OCI-M1 (cell line): ENCODE data around the gene PAX6.

Source experiments
- DNase-seq: peaks from one replicate; lab custom pipeline; 2025; lab: John Stamatoyannopoulos, UW

Gene PAX6

GRCh38 chr11:31822175-31822926 is 11.2 kb upstream of the PAX6 start:
- no peak for DNase-seq

- DNase-seq: no peak
Observed at GRCh38 chr11:31821766-31822165, 10.6 kb upstream of the PAX6 start.

GRCh38 chr11:31821235-31821764 is 10.2 kb upstream of the PAX6 start:
- no peak for DNase-seq

- DNase-seq: peak; percentile 5
Observed at GRCh38 chr11:31820438-31820818, 9.3 kb upstream of the PAX6 start.

- no peak for DNase-seq
Observed at GRCh38 chr11:31819621-31820437, 8.7 kb upstream of the PAX6 start.

GRCh38 chr11:31818874-31819331 is 7.8 kb upstream of the PAX6 start:
- no peak for DNase-seq

- DNase-seq: no peak
Observed at GRCh38 chr11:31818425-31818755, 7.3 kb upstream of the PAX6 start.

- no peak for DNase-seq
Observed at GRCh38 chr11:31817621-31818424, 6.7 kb upstream of the PAX6 start.

- no peak for DNase-seq
Observed at GRCh38 chr11:31817054-31817620, 6.0 kb upstream of the PAX6 start.

GRCh38 chr11:31816468-31817053 is 5.4 kb upstream of the PAX6 start:
- DNase-seq: no peak

- peak; percentile 57 for DNase-seq
Observed at GRCh38 chr11:31815711-31816467, 4.8 kb upstream of the PAX6 start.

- no peak for DNase-seq
Observed at GRCh38 chr11:31814176-31814868, 3.2 kb upstream of the PAX6 start.

GRCh38 chr11:31813391-31814175 is 2.5 kb upstream of the PAX6 start:
- DNase-seq: peak; percentile 59

GRCh38 chr11:31812383-31813381 is 1.6 kb upstream of the PAX6 start:
- peak; percentile 59 for DNase-seq

- DNase-seq: no peak
Observed at GRCh38 chr11:31809857-31810778, 1.0 kb downstream of the PAX6 start.

- no peak for DNase-seq
Observed at GRCh38 chr11:31809541-31809856, 1.6 kb downstream of the PAX6 start.
